ENCODE measurements around the gene IGLL1. TPM values are rescaled to one million over a fixed set of nuclear protein-coding genes. Genes with fewer than 3 reads are reported as not detected.
"Not testable (repeated sequence)": the region's sequence is repeated elsewhere in the genome, so short reads cannot be mapped to it uniquely, and the experiment has no call there.

Gene IGLL1
- total RNA-seq, 1 donor from 2014 or later, result not detected

DNA sequence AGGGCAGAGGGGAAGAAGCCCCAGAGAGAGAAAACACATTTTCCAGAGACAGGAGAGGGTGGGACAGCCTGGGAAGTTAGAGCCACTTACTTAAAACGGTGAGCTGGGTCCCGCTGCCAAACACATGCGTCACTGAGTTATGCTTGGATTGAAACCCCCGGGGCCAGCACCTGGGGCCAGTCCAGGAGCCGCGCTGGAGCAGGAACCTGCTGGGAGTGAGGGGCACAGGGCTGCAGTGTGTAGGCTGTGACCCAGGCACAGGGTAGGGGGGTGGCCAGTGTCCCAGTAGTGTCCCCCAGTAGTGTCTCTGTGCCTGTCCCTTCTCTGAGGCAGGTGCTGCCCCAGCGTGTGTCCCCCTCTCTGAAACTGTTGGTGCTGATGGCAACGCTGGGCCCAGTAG lies 5.2 kb downstream of the IGLL1 start:
- DNase-seq (peak; percentile 34), ATAC-seq (peak in 1 of 2 donors; percentile 16)
- no peaks in the 10 kb centered on the region for H3K9me3 ChIP-seq
- H3K27me3 ChIP-seq (ENCODE audit: low read depth), result peaks cover 7% of the 10 kb centered on the region
- intact Hi-C loops (cut with DNase I), result no loop called here
- H3K27ac ChIP-seq, result no peak overlapping the region
- H3K4me3 ChIP-seq, result no peak overlapping the region
- no peaks in the 10 kb centered on the region for H3K4me1 ChIP-seq
- TF ChIP-seq, protein P1, sequence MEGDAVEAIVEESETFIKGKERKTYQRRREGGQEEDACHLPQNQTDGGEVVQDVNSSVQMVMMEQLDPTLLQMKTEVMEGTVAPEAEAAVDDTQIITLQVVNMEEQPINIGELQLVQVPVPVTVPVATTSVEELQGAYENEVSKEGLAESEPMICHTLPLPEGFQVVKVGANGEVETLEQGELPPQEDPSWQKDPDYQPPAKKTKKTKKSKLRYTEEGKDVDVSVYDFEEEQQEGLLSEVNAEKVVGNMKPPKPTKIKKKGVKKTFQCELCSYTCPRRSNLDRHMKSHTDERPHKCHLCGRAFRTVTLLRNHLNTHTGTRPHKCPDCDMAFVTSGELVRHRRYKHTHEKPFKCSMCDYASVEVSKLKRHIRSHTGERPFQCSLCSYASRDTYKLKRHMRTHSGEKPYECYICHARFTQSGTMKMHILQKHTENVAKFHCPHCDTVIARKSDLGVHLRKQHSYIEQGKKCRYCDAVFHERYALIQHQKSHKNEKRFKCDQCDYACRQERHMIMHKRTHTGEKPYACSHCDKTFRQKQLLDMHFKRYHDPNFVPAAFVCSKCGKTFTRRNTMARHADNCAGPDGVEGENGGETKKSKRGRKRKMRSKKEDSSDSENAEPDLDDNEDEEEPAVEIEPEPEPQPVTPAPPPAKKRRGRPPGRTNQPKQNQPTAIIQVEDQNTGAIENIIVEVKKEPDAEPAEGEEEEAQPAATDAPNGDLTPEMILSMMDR (IDR thresholded peaks at IDR 0.05), result no peak
- no peaks in the 10 kb centered on the region for H3K36me3 ChIP-seq

DNA sequence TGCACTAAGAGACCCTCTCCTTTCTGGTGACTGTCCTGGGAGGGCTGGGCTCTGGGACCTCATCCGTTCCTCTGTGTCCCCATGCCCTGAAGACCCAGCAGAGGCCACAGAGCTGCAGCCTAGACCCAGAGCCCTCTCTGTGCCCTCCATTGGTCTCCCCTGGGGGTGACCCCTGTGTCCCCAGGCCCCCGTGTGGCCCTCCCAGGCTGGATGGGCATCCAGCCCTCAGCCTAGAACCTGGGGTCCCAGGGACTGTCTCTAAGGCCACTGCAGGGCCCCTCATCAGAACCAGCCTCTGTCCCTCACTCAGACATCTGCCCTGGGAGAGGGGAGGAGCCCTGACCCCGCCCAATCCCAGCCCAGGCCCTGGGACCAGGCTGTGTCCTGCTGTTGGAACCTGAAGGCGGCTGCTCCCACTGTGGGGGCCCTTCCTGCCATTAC lies 5.7 kb downstream of the IGLL1 start:
- ATAC-seq (no peak), DNase-seq (peak; percentile 29)
- H3K9me3 ChIP-seq, result no peaks in the 10 kb centered on the region
- no peak overlapping the region for H3K27ac ChIP-seq
- H3K36me3 ChIP-seq, result no peaks in the 10 kb centered on the region
- H3K4me1 ChIP-seq, result no peaks in the 10 kb centered on the region
- H3K27me3 ChIP-seq (ENCODE audit: low read depth), result peaks cover 5% of the 10 kb centered on the region
- H3K4me3 ChIP-seq, result no peak overlapping the region
- intact Hi-C loops (cut with DNase I), result no loop called here
- TF ChIP-seq, protein P1 (IDR thresholded peaks at IDR 0.05), result no peak

DNA sequence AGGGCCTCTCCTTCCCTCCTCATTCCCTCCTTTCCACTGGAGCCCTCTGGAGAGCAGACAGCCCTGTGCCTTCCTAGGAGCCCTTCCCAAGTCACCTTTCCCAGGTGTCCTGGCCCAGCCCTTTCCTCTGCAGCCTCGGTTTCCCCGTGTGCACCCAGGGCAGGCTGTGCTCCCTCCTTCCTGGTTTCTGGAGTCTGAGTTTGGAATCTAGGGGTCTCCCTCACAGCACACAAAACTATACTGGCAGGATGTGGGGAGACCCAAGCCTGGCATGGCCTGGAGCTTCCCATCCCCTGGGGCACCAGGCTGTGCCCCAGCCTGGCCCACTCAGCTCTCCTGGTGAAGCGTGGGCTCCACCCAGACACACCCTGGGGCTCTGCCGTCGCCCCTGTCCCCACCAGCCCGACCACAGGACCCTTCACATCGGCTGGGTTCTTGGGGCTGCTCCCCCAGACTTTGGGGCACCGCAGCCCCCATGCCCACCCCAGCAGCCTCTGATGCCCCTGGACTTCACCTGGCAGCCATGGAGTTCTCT lies 6.3 kb downstream of the IGLL1 start:
- intact Hi-C loops (cut with DNase I), result not testable (repeated sequence)

DNA sequence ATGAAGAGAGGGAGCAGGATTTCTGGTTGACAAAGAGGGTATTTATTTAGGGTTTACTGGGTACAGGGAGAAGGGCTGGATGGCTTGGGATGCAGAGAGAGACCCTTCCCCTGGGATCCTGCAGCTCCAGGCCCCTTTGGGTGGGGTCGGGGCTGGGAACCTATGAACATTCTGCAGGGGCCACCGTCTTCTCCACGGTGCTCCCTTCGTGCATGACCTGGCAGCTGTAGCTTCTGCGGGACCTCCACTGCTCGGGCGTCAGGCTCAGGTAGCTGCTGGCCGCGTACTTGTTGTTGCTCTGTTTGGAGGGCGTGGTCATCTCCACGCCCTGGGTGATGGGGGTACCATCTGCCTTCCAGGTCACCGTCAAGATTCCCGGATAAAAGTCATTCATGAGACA lies 7.0 kb downstream of the IGLL1 start:
- H3K27ac ChIP-seq; H3K36me3 ChIP-seq; intact Hi-C loops (cut with DNase I); H3K27me3 ChIP-seq (ENCODE audit: low read depth); H3K9me3 ChIP-seq; H3K4me1 ChIP-seq; ATAC-seq; H3K4me3 ChIP-seq: not testable (repeated sequence)
- DNase-seq, result peak; percentile 13

More for the DNA sequence above, 6.3 kb downstream of the IGLL1 start:
- not testable (repeated sequence) for H3K27me3 ChIP-seq (ENCODE audit: low read depth); H3K4me3 ChIP-seq; H3K4me1 ChIP-seq; H3K9me3 ChIP-seq; H3K27ac ChIP-seq; H3K36me3 ChIP-seq
- DNase-seq, result peak; percentile 17
- peak in 1 of 2 donors; percentile 22 for ATAC-seq

DNA sequence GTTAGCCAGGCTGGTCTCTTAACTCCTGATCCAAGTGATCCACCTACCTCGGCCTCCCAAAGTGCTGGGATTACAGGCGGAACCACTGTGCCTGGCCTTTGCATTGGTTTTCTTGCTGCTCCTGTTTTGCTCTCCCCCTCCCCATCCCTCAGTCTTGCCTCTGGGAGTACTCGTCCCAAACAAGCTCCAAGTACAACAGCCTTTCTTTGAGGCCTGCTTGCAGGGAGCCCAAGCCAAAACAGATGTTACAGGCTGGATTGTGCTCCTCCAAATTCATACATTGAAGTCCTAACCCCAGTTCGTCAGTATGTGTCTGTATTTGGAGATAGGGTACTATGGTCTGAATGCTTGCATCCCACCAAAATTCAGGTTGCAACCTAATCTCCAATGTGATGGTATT lies 8.6 kb downstream of the IGLL1 start:
- Histone ChIP-seq H3K27me3 (ENCODE audit: low read depth) (peaks cover 9% of the 10 kb centered on the region), H3K9me3 (no peaks in the 10 kb centered on the region), H3K27ac (no peak overlapping the region), H3K4me3 (no peak overlapping the region), H3K36me3 (no peaks in the 10 kb centered on the region), H3K4me1 (no peaks in the 10 kb centered on the region)
- TF ChIP-seq, protein P1 (IDR thresholded peaks at IDR 0.05), result no peak
- DNase-seq, result no peak
- intact Hi-C loops (cut with DNase I), result no loop called here
- ATAC-seq, result no peak

DNA sequence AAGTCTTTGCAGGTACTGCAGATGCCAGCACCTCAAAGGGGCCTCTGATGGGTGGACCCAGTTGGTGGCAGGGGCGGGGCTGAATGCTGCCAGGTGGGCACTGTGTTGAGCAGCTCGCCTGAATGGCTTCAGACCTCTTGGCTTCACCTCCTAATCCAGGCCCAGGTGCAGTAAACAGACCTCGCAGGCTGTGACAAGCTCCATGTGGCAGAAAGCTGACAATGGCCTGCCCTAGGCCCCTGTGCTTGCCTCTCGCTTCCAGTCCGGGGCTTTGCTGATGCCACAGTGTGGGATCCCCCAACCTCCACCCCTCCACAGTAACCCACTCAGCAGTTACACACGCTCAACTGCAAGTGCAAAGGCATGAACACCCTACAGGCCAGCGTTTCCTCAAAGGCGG lies 9.4 kb downstream of the IGLL1 start:
- ATAC-seq (no peak), DNase-seq (no peak)
- Histone ChIP-seq H3K27me3 (ENCODE audit: low read depth) (peaks cover 17% of the 10 kb centered on the region), H3K4me1 (peaks cover 5% of the 10 kb centered on the region), H3K9me3 (no peaks in the 10 kb centered on the region), H3K4me3 (no peak overlapping the region), H3K36me3 (no peaks in the 10 kb centered on the region), H3K27ac (no peak overlapping the region)
- intact Hi-C loops (cut with DNase I), result no loop called here
- TF ChIP-seq, protein P1 (IDR thresholded peaks at IDR 0.05), result no peak

DNA sequence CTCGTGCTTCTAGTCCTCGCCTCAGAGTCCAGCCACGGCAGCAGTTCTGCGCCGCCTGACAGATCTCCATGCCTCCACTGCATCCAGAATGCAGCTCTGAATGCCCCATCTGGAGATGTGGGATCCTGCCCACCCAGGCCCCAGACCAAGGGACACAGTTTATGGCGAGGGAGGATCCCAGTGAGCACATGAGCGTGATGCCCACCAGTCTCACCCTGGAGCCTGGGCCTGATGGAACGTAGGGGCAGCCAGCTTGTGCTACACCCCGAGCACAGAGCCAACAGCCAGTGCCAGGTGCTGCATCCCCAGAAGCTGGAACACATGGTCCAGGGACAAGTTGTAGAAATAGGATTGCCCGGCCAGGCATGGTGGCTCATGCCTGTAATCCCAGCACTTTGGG lies 10.4 kb downstream of the IGLL1 start:
- Histone ChIP-seq H3K9me3 (no peaks in the 10 kb centered on the region), H3K4me3 (no peak overlapping the region), H3K4me1 (peaks cover 10% of the 10 kb centered on the region), H3K36me3 (no peaks in the 10 kb centered on the region), H3K27me3 (ENCODE audit: low read depth) (peaks cover 27% of the 10 kb centered on the region), H3K27ac (no peak overlapping the region)
- ATAC-seq (no peak), DNase-seq (no peak)
- TF ChIP-seq, protein P1 (IDR thresholded peaks at IDR 0.05), result no peak
- intact Hi-C loops (cut with DNase I), result no loop called here
